Keratinocyte (primary cell): ENCODE measurements around the gene MYOM1. TPM values are rescaled to one million over a fixed set of nuclear protein-coding genes. Genes with fewer than 3 reads are reported as not detected.

Experiments used
- DNase-seq: peaks from one replicate; pipeline ENCODE4 v3.0.0-alpha.2; 2011; ENCODE audit warnings: low read depth, missing footprints, low spot score
- FAIRE-seq: peaks from 2 replicates; lab custom pipeline; 2011; peaks lifted over from hg19 to GRCh38; lab: Jason Lieb, UNC
- H2AFZ ChIP-seq: 2 replicates; pipeline ENCODE4 v1.6.0; 2012; ENCODE audit warnings: low read length, control low read depth, inconsistent platforms; ENCODE audit not compliant: control insufficient read depth
- H3K27ac ChIP-seq: 2 replicates; pipeline ENCODE4 v1.5.1; 2011; ENCODE audit warnings: low read length; ENCODE audit not compliant: control insufficient read depth, insufficient read depth
- H3K27me3 ChIP-seq: 3 replicates; pipeline ENCODE4 v1.6.0; 2011; ENCODE audit warnings: low read length; ENCODE audit not compliant: control insufficient read depth, insufficient read depth; ENCODE audit errors: extremely low read depth
- H3K36me3 ChIP-seq, 2 experiments: 2 replicates in 1 of 2; 3 replicates in 1 of 2; pipeline ENCODE4 v1.5.1; 2011; ENCODE audit warnings: low read length in 2 of 2, mild to moderate bottlenecking in 1 of 2; ENCODE audit not compliant: control insufficient read depth in 2 of 2, insufficient read depth in 2 of 2; ENCODE audit errors: extremely low read depth in 1 of 2
- H3K4me1 ChIP-seq: 3 replicates; pipeline ENCODE4 v1.5.1; 2011; ENCODE audit warnings: low read length; ENCODE audit not compliant: control insufficient read depth, insufficient read depth; ENCODE audit errors: extremely low read depth
- H3K4me2 ChIP-seq: 3 replicates; pipeline ENCODE4 v1.6.0; 2011; ENCODE audit warnings: low read depth, low read length; ENCODE audit not compliant: control insufficient read depth, insufficient read depth; ENCODE audit errors: extremely low read depth
- H3K4me3 ChIP-seq, 3 experiments: fragments of 200-600 bp in 1 of 3; sonication (generic) in 1 of 3; 2 replicates in 2 of 3; 3 replicates in 1 of 3; pipeline ENCODE4 v1.5.1; 2011 to 2016; ENCODE audit warnings: low read length in 3 of 3, mild to moderate bottlenecking in 3 of 3, control low read depth in 2 of 3, inconsistent platforms in 1 of 3, low read depth in 1 of 3, mixed read lengths in 1 of 3, mixed run types in 1 of 3, moderate library complexity in 1 of 3; ENCODE audit not compliant: control insufficient read depth in 2 of 3, insufficient read depth in 2 of 3; ENCODE audit errors: extremely low read depth in 1 of 3
- H3K79me2 ChIP-seq: 2 replicates; pipeline ENCODE4 v1.6.0; 2012; ENCODE audit warnings: low read length; ENCODE audit not compliant: control insufficient read depth, insufficient read depth
- H3K9ac ChIP-seq: 3 replicates; pipeline ENCODE4 v1.6.0; 2011; ENCODE audit warnings: low read length; ENCODE audit not compliant: control insufficient read depth, insufficient read depth; ENCODE audit errors: extremely low read depth
- H3K9me1 ChIP-seq: 3 replicates; pipeline ENCODE4 v1.6.0; 2011; ENCODE audit warnings: low read length; ENCODE audit not compliant: control insufficient read depth, insufficient read depth; ENCODE audit errors: extremely low read depth
- H3K9me3 ChIP-seq: 2 replicates; pipeline ENCODE4 v1.5.1; 2012; ENCODE audit warnings: low read depth, low read length; ENCODE audit not compliant: control insufficient read depth
- H4K20me1 ChIP-seq: 3 replicates; pipeline ENCODE4 v1.6.0; 2011; ENCODE audit warnings: low read length; ENCODE audit not compliant: control insufficient read depth, insufficient read depth; ENCODE audit errors: extremely low read depth
- CTCF ChIP-seq, 3 experiments: IDR thresholded peaks in 1 of 3; conservative IDR thresholded peaks in 1 of 3; optimal IDR thresholded peaks in 1 of 3; 2 replicates in 2 of 3; 3 replicates in 1 of 3; pipeline versions ENCODE3 to v1.5.1; 2011; ENCODE audit warnings: low read length in 3 of 3, mild to moderate bottlenecking in 3 of 3, moderate library complexity in 2 of 3, control low read depth in 1 of 3, inconsistent platforms in 1 of 3; ENCODE audit not compliant: insufficient read depth in 2 of 3; ENCODE audit errors: extremely low read depth in 1 of 3
- EZH2 ChIP-seq: IDR thresholded peaks from one replicate; pipeline ENCODE4 v1.6.1; 2012; ENCODE audit warnings: inconsistent platforms, mild to moderate bottlenecking, low read length, moderate library complexity
- dilution Hi-C: fragments of 300-500 bp; cut with MboI; formaldehyde crosslinking; loops from one replicate; pipeline ENCODE4 v1.7.0; 2020; ENCODE audit warnings: low sequenced_read_pairs; ENCODE audit not compliant: extremely low pct_ligation_motif_present
- polyA plus RNA-seq, 5 experiments: library from polyadenylated mRNA; depleted of rRNA in 3 of 5; stranded (reverse) in 3 of 5; stranded (forward) in 1 of 5; unstranded in 1 of 5; fragments of >200 nt; gene quantifications; 1 replicate in 1 of 5; 2 replicates in 3 of 5; 3 replicates in 1 of 5; pipeline versions ENCODE4 v1.2.1 to v1.2.3, GENCODE V29; 2011 to 2012; ENCODE audit warnings: missing spikeins in 2 of 5, low read depth in 1 of 5, low replicate concordance in 1 of 5

Gene MYOM1
- polyA plus RNA-seq, 1 donor (not counting 4 experiments of a cell fraction or from before 2014, with no cell fraction given): 0.03 TPM

GRCh38 chr18:3190610-3191009 is 29.2 kb downstream of the MYOM1 start:
- TF ChIP-seq CTCF (optimal IDR thresholded peaks at IDR 0.05 in 1 of 3, IDR thresholded peaks at IDR 0.05 in 1 of 3, conservative IDR thresholded peaks at IDR 0.05 in 1 of 3; ENCODE audit: extremely low read depth in 1 of 3, insufficient read depth in 2 of 3, low read length in 3 of 3): no peak
- TF ChIP-seq EZH2: no peak
- Histone ChIP-seq H3K27ac (no peak overlapping the region), H3K36me3 (no peaks in the 10 kb centered on the region), H3K79me2 (no peaks in the 10 kb centered on the region), H3K9me3 (no peaks in the 10 kb centered on the region), H3K9ac (no peak overlapping the region), H3K9me1 (no peaks in the 10 kb centered on the region), H3K4me3 (no peak overlapping the region), H4K20me1 (no peaks in the 10 kb centered on the region), H3K4me1 (no peaks in the 10 kb centered on the region), H2AFZ (no peak overlapping the region), H3K27me3 (no peaks in the 10 kb centered on the region), H3K4me2 (no peak overlapping the region)
- dilution Hi-C loops: no loop called here
- no peak for DNase-seq
- FAIRE-seq: no peak

GRCh38 chr18:3189884-3190283 is 29.9 kb downstream of the MYOM1 start:
- DNase-seq (no peak), FAIRE-seq (no peak)
- Histone ChIP-seq H3K27me3 (no peaks in the 10 kb centered on the region), H3K9ac (no peak overlapping the region), H3K4me3 (no peak overlapping the region), H2AFZ (no peak overlapping the region), H3K9me3 (no peaks in the 10 kb centered on the region), H3K4me2 (no peak overlapping the region), H3K36me3 (no peaks in the 10 kb centered on the region), H4K20me1 (no peaks in the 10 kb centered on the region), H3K27ac (no peak overlapping the region), H3K79me2 (no peaks in the 10 kb centered on the region), H3K4me1 (no peaks in the 10 kb centered on the region), H3K9me1 (no peaks in the 10 kb centered on the region)
- dilution Hi-C loops: no loop called here
- no peak for TF ChIP-seq EZH2
- no peak for TF ChIP-seq CTCF (optimal IDR thresholded peaks at IDR 0.05 in 1 of 3, IDR thresholded peaks at IDR 0.05 in 1 of 3, conservative IDR thresholded peaks at IDR 0.05 in 1 of 3; ENCODE audit: extremely low read depth in 1 of 3, insufficient read depth in 2 of 3, low read length in 3 of 3)
